GM13976 (cell line): Measurements from ENCODE around the gene JPH3.

ENCODE experiments used
- DNase-seq: peaks from one replicate; pipeline ENCODE4 v3.0.0; 2012; ENCODE audit warnings: low spot score
- CTCF ChIP-seq: IDR thresholded peaks from 2 replicates; pipeline ENCODE4 v1.5.1; 2012; ENCODE audit warnings: borderline replicate concordance, mild to moderate bottlenecking; ENCODE audit not compliant: insufficient read depth; ENCODE audit errors: extremely low read depth, missing control alignments, control extremely low read depth
- in situ Hi-C: fragments of 300-500 bp; cut with MboI; formaldehyde crosslinking; loops from one replicate; pipeline ENCODE4 v1.12.0; 2022; ENCODE audit warnings: low sequenced_read_pairs, mixed read lengths, inconsistent platforms; ENCODE audit not compliant: unreplicated experiment

Gene JPH3

GRCh38 chr16:87598431-87598830 is 3.9 kb upstream of the JPH3 start:
- TF ChIP-seq CTCF: no peak
- DNase-seq: no peak
- in situ Hi-C loops: no loop called here

- in situ Hi-C loops: no loop called here
- DNase-seq: no peak
- no peak for TF ChIP-seq CTCF
Observed at GRCh38 chr16:87600246-87600645, 2.1 kb upstream of the JPH3 start.

- in situ Hi-C loops: no loop called here
- no peak for DNase-seq
- TF ChIP-seq CTCF: no peak
Observed at GRCh38 chr16:87601401-87601981, 817 bp upstream of the JPH3 start.

GRCh38 chr16:87602821-87603683 is 744 bp downstream of the JPH3 start:
- no peak for TF ChIP-seq CTCF
- no peak for DNase-seq
- in situ Hi-C loops: no loop called here

- in situ Hi-C loops: no loop called here
- DNase-seq: no peak
- no peak for TF ChIP-seq CTCF
Observed at GRCh38 chr16:87603684-87604633, 1.7 kb downstream of the JPH3 start.

- no peak for DNase-seq
- in situ Hi-C loops: no loop called here
Observed at GRCh38 chr16:87604634-87605111, 2.4 kb downstream of the JPH3 start.

More at GRCh38 chr16:87604634-87605111, 2.4 kb downstream of the JPH3 start:
- TF ChIP-seq CTCF: no peak
